ENCODE data around the gene PRKCA.

The PRKCA gene

DNA sequence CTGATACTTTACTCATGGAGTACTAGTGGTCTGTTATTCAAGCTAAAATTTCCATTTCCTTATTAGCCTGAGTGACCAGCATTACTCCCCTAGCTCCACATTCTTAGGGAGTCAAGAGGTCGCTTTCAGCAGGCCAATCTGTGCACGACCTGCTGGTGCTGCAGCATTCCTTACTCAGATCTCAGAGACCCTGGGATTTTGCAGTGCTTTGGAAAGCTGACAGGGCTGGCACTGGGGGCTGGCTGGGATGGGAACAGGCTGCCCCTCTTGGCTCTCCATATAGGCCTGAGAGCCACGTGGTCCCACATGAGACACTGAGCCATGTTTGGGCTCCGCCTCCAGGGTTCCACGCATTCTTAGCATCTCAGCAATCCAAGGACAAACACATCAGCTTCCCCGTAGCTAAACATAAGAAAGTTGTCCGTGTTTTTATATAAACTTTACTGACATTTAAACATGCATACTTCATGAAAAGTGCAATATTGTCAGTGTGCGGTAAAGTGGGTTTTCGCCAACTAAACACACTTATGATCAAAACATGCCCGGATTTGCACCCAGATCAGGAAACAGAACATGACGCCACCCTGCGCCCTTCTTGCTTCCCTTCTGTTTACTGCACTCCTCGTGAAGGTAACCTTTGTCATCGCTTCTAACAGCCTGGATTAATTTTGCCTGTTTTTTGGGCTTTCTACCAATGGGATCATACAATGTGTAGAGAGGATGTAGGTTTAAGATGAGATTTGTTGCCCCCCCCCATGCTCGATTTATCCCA lies 278.0 kb downstream of the PRKCA start:
- TF ChIP-seq, protein P1, sequence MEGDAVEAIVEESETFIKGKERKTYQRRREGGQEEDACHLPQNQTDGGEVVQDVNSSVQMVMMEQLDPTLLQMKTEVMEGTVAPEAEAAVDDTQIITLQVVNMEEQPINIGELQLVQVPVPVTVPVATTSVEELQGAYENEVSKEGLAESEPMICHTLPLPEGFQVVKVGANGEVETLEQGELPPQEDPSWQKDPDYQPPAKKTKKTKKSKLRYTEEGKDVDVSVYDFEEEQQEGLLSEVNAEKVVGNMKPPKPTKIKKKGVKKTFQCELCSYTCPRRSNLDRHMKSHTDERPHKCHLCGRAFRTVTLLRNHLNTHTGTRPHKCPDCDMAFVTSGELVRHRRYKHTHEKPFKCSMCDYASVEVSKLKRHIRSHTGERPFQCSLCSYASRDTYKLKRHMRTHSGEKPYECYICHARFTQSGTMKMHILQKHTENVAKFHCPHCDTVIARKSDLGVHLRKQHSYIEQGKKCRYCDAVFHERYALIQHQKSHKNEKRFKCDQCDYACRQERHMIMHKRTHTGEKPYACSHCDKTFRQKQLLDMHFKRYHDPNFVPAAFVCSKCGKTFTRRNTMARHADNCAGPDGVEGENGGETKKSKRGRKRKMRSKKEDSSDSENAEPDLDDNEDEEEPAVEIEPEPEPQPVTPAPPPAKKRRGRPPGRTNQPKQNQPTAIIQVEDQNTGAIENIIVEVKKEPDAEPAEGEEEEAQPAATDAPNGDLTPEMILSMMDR (IDR thresholded peaks at IDR 0.05; ENCODE audit: low read depth, low read length): no peak
- DNase-seq (ENCODE audit: extremely low read depth, low read depth): no peak

DNA sequence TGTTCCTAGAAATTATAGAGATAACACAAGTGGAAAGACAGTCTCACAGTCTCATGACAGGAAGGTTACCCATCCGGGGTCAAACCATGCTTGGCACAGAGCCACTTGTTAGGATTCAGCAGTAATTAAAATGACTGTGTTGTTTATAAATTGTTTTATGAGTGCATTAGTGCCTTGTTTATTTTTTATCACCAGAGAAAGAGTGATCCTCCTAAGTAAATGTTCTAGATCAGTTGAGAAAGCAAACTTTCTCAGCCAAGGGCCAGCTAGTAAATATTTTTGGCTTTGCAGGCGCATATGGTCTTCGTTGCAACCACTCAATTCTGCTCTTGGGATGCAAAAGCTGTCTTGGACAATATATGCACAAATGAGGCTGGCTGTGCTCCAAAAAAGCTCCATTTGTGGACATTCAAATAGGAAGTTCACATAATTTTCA lies 278.6 kb downstream of the PRKCA start:
- no peak for DNase-seq (ENCODE audit: extremely low read depth, low read depth)
- TF ChIP-seq, protein P1 (IDR thresholded peaks at IDR 0.05; ENCODE audit: low read depth, low read length): no peak

DNA sequence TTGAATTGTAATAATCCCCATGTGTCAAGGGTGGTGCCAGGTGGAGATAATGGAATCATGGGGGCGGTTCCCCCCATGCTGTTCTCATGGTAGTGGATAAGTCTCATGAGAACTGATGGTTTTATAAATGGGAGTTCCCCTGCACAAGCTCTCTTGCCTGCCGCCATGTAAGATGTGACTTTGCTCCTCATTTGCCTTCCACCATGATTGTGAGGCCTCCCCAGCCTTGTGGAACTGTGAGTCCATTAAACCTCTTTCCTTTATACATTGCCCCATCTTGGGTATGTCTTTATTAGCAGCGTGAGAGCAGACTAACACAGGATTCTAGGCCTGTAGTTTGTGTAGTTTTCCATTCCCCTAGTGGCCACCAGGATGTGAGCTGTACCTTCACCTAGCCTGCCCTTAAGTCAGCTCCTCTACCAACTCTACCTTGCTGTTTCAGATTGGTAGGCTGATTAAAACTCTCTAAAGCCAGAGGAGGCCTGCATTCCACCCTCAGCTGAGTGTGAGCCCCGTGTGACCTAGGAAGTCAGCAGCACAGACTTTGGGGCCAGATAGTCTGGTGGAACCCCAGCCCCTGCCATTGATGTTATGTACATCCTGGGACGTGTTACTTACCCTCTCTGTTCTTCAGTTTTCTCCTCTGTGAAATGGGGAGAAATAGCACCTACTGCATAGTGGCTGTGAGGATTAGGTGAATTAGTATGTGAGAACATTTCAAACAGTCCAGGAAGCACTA lies 280.1 kb downstream of the PRKCA start:
- DNase-seq (ENCODE audit: extremely low read depth, low read depth): no peak
- TF ChIP-seq, protein P1 (IDR thresholded peaks at IDR 0.05; ENCODE audit: low read depth, low read length): no peak

DNA sequence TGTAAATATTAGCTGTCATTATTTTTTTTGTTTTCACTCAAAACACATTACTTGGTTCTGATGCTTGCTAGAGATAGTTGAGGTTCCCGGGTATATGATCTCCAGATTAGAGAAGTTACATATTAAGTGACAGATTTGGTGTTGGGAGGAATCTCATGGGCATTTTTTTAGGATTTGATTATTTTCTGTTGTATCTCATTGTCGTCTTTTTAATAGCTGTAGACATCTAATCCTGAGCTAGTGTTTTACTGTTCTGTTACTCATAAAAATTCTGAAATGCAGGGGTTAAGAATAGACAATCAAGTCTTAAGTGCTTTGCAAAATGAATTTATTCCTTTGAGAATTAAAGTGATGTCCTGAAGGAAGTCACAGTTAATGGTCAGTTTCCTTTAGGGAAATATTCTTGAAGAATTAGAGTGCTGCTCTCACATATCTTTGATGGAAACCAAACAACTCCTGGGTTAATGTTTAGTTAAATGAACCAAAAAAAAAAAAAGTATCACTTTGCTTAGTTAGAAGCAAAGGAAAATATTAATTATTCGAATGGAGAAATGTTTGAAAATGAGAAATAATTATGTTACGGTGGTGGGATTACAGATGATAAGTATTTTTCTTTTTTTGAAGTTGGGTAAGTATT lies 280.8 kb downstream of the PRKCA start:
- TF ChIP-seq, protein P1 (IDR thresholded peaks at IDR 0.05; ENCODE audit: low read depth, low read length): no peak
- DNase-seq (ENCODE audit: extremely low read depth, low read depth): no peak

DNA sequence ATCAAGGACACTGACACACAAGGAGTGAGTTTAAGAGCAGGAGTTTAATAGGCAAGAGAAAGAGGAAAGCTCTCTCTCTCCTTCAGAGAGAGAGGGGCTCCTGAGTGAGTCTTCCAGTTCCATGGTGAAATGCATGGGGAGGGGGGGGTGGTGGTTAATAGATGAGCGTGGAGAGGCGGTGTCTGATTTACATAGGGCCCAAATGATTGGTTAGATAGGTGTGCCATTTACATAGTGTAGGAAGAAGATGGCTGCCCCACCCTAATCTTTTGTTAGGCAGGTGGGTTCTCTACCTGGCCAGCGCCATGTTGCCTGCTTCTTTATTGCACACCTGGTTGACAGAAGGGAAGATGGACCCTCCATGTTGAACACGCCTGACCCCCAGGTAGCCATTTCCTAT lies 282.5 kb downstream of the PRKCA start:
- TF ChIP-seq, protein P1 (IDR thresholded peaks at IDR 0.05; ENCODE audit: low read depth, low read length): no peak
- no peak for DNase-seq (ENCODE audit: extremely low read depth, low read depth)

DNA sequence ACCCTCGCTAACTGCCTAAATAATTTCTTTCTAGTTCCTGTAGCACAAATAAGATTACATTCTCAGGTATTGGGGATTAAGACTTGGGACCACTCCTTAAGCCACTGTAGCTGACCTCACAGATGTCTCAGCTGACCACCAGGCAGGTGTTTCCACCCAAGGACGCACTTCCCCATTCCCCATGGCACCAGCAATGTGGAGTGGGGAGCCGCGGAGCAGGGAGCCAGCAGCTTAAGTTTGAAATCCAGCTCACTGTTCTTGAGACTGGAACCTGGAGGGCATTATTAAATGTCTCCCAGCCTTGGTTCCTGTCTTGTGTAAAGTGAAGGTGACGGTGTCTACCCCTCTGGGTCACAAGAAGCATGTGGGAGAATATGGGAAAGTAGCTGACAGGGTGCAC lies 283.1 kb downstream of the PRKCA start:
- DNase-seq (ENCODE audit: extremely low read depth, low read depth): no peak
- TF ChIP-seq, protein P1 (IDR thresholded peaks at IDR 0.05; ENCODE audit: low read depth, low read length): no peak

DNA sequence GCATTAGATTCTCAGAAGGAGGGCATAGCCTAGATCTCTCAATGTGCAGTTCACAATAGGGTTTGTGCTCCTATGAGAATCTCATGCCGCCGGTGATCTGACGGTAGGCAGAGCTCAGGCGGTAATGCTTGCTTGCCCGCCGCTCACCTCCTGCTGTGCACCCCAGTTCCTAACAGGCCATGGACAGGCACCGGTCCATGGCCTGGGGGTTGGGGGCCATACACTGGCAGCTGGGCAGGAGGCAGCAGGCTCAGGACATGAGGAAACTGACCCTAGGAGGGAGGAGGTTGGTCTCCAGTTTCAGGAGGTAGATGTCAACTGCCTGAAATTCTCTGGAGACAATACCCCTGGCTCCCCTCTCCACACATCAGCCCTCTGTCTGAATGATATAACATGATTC lies 287.5 kb downstream of the PRKCA start:
- DNase-seq (ENCODE audit: extremely low read depth, low read depth): no peak
- TF ChIP-seq, protein P1 (IDR thresholded peaks at IDR 0.05; ENCODE audit: low read depth, low read length): no peak

Data from AG09319 (cell line).